NCI-H146 (cell line): ENCODE results near the gene PSD4.

Source experiments
- DNase-seq: peaks from one replicate; lab custom pipeline; 2025; lab: John Stamatoyannopoulos, UW

The PSD4 gene

DNA sequence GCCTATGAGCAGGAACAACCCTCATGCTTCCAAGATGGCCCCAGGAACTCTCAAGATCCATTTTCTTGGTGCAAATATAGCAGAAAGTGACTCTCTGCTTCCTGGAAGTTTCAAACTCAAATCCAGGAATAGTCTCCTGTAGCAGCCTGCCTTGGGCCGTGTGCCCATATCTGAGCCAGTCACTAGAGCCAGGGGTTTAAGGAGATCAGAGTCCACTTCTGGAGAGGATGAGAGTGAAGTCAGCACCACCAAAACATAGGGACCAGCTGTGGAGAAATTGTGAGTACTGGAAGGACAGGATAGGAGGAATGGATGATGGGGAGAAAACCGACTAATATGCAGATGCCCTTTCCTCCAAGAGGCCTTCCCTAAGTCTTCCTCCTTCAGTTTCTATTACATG, 33.2 kb downstream of the PSD4 start:
- no peak for DNase-seq

DNA sequence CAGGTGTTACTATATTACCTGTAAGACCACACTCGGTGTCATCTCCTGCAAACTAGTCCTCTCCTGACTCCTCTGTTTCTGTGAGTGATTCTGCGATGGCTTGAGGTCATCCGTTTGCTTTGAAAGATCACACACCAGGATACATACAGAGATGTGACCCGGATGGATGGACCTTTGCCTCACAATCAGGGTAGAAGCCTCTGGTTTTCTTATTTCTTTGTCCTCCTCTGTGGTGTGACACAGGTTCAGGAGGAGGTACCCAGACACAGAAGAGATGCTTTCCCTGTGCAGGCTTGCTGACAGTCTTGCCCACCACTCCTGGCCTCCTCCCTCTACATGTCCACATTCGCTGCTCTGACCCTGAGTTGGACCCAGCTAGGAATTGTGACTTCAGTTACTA, 34.6 kb downstream of the PSD4 start:
- DNase-seq: no peak

DNA sequence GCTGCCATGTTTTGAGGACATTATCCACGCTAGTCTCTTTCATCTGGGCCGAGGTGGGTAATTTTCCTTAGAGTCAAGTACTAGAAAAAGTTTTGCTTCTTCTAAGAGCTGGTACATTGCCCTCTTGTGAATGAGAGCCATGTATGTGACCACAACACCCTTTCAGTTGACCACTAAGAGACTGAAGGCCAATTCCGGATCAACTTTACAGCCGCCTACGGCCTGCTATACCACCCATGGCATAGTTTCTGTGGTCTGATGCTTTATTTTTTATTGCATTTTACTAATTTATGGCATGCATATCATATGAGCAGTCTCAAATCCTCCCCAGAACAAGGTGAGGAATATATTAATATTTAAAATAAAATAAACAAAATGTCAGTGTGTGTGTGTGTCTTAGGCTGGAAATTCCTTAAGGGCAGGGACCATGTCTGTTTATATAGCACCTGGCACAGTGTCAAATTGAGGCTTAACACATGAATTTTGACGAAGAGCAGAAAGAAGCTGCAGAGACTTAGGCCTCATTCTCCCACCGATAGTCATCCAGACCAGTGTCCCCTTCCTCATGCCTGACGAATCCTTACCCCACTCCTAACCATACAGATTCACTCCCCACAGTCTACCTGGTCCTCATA, 35.4 kb downstream of the PSD4 start:
- DNase-seq: no peak

DNA sequence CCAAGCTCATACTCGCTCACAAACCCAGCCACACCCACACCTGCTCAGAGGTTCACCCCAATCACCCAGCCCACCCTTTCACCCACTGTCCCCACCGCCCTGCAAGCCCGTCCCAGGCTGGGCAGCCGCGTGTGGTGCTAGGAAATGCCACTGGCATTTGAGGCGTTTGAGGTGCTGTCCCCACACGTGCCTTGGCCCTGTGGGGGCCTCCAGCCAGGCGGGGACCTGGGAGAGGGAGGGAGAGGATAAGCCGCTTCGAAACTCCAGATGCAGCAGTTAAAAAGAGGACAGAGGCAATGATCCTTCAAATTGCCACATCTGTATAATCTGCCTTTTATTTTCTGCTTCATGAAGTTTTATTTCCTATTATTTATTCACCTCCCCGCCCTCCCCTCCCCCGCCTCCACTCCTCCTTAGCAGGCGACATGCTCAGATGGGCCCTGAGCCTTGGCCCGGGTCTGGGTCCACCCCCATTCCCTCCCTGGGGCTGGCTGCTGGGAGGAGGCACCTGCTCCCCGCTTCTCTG, 35.9 kb downstream of the PSD4 start:
- DNase-seq: no peak

DNA sequence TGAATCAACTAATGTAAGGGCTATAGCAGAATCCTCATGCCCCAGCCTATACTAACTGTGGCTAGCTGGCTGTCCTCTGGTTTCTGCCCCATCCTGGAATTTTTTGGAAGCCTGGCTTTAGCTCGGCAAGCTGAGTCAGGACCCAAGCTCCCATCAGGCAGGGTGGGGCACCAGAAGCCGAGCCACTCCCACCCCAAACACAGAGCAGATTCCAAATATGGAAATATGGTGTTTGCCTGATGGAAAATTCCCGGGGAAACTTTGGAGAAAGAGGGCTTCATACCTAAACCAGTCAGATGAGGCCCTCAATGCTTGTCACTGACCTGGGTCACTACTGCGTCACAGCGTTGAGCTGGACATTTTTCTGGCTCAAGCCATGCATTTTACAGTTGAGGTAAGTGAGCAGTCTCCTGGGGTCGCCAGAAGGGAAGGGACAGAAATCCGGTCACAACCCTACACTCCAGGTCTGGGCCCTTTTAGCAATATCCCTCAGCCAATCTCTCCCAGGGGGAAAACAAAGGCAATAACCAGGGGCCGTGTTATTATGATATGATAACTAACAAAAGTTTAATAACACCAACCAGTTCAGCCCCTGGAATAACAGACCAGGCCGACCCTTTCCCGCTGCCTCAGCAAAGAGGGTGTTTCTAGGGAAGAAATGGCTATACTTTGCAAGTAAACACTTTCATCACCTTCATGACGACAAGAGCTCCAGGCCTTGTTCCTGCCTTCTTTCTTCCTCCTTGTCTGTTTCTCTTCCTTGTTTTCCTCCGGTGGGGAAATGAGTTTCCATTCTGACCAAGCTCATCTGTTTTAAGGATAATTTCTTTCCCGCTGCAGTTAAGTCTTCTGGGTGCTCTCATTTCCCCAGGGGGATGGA, 37.7 kb downstream of the PSD4 start:
- DNase-seq: no peak

DNA sequence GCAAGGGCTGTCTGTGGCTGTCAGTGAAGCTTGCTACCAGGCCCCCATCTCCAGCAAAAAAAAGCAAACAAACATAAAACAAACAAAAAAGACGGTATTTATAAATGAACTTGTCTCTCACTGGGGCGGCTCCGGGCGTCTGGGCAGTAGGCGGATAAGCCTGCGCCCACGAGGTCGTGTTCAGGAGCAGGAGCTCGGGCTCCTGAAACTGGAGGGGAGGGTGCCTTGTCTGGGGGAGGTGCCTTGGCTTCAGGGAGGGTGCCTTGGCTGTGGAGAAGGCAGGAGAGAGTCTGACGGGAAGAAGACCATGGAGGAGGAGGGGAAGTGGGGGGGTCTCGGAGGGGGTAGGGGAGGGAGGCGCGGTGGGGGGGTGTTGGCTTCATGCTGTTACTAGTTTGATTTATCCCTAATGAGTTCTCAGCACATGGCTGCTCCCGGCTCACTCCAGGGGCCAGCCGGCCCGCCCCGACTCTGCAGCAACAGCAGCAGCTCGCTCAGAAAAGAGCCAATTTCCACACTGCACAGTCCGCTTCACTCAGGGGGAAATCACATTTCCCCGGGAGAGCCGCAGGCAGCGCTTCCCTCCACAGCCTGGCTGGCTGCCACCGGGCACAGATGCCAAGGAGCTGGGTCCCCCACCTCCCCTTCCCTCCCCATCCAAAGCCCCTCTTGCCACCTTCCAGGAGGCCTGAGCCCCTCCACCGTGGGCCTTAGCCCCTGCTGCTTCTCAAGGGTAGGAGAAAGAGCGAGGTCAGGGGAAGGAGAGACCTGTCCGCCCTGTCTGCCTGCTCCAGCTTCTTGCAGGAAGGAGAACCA, 38.7 kb downstream of the PSD4 start:
- DNase-seq: peak; percentile 47

DNA sequence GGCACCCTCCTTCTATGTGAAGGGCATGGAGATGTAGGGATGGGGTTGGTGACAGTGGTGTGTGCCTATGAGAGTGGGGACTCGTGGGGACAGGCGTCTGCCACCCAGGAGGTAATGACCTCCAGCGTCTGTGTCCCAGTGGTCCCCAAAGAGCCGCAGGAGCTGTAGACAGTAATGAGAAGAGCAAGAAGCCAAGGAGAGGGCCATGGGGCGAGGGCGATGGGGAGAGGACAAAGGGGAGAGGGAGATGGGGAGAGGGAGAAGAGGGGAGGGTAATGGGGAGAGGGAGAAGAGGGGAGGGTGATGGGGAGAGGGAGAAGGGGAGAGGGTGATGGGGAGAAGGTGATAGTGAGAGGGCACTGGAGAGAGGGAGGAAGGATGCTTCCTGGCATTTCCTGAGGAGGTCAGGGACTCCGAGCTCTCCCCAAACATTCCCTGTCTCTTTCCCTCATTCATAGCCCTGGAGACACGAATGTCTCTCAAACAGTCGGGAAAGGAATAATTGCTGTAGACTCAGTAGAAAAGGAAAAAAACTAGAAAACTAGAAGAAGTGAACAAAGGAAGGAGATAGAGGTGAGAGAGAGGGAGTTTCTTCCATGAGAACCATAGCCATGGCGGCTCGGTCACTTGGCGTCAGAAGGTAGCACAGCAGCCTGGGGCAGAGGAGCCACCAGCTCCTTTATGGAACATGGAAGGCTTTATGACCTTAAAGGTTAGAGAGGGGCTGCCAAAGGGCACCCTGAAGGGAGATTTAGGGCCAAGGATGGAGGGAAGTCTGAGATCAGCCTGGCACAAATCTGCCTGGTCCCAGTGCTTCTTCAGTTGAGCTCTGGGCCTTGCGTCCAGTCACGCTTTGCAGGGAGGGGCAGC, 39.5 kb downstream of the PSD4 start:
- DNase-seq: no peak

DNA sequence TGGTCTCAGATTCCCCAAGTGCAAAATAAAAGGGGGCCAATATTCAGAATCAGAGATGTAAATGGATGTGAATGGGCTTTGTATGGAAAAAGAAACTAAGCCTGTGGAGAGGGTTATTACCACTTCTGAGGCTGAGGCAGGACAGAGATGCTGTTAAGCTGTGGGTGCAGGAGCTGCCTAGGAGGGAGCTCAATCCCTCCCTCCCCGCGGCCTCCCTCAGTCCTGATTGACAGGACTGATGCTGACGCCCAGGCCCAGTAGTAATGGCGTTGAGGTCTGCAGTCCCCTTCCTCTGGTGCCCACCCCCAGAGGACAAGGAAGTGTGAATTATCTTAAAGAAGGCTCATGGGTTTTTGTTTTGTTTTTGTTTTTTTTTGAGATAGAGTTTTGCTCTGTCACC, 40.4 kb downstream of the PSD4 start:
- DNase-seq: no peak

DNA sequence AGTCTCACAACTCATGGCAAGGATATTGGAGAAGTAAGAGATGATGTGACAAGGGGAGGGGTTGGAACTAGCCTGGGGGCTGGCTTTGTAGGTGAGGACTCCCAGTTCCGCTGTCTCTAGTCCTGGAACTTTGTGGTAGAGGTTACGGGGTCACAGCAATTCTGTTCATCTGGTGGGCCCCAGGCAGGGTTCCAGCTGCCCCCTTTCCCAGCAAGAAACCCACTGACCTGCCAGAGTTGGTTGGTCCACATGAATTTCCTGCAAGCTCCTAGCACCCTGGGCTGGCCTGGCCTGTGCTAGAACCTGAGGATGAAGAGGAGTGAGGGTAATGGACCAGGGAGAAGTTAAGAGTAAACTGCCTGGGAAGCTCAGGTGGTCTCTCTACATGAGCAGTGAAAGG, 41.3 kb downstream of the PSD4 start:
- no peak for DNase-seq

DNA sequence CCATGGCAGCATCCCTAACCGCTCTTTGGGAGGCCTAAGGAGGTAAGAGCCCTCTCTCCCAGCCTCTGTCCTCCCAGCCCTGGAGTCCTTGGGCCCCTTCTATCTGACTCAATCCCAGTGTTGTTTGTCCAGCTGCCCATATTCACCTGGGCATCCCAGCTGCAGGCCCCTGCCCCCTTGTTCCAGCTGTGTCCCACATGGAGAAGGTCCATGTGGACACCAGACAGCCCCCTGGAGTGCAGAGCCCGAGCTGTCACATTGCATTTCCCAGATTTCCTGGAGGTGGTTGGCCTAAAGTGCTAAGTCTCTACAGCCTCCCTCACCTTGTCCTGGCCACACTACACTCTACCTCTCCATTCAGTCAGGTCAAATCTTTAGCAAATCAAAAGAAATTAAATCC, 42.5 kb downstream of the PSD4 start:
- DNase-seq: peak; percentile 33

DNA sequence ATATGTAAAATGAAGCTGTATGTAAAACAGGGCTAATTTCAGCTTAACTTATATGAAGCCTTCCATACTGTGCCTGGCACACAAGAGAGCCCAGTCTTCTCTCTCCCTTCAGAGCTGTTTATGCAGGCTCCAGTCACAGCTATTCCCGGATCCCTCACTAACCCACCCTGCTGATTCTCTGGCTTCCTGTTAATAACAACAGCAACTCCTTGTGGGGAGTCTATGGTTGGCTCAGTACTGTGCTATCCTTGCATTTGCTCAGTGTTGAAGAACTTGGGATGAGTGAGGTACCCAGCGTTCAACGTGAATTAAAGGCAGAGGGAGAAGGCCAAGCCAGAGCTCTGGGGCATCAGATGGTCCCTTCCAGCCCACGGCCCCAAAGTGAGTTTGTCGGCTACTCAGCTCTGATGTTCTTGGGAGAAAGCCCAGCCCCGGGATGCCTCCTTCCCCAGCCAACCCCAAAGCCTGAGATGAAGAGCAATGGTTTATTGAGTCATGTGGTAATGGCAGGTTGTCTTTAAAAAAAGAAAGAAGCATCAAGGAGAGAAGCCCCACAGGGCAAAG, 43.2 kb downstream of the PSD4 start:
- no peak for DNase-seq

DNA sequence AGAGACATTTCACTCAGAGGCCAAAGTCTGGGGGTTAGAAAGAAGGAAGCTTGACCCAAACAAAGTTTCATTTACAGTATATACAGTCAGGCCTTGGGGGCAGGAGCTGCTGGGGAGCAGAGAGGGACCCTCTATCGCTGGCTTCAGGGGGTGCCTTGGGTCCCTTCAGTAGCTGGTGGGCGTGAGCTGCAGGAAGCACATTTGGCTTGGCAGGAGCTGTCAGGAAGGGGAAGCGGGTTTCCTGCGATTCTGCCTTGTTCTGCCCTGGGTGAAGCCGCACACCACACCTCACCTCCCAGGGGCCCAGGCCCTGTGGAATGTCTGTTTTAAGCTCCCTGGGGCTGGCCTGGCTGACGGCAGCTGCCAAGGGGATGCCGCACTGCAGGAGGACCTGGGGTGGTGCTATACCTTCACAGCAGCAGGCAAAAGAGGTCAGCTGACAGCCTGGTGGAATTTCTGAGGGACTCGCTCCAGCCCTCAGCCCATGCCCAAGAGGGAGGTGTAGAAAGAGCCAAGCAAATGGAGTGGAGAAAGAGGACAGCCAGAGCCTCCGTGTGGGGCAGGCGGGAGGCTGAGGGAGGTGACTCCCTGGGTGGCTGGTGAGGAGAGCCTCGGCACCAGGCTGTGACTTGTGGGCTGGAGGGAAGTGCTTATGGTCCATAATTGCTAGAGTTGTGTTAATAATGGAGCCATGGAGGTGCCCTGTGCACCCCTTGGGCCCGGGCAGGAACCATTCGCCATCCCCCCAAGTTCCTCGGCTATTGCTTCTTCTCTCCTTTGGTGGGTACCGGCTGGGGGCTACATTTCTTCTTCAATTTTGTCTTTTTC, 43.9 kb downstream of the PSD4 start:
- DNase-seq: no peak

DNA sequence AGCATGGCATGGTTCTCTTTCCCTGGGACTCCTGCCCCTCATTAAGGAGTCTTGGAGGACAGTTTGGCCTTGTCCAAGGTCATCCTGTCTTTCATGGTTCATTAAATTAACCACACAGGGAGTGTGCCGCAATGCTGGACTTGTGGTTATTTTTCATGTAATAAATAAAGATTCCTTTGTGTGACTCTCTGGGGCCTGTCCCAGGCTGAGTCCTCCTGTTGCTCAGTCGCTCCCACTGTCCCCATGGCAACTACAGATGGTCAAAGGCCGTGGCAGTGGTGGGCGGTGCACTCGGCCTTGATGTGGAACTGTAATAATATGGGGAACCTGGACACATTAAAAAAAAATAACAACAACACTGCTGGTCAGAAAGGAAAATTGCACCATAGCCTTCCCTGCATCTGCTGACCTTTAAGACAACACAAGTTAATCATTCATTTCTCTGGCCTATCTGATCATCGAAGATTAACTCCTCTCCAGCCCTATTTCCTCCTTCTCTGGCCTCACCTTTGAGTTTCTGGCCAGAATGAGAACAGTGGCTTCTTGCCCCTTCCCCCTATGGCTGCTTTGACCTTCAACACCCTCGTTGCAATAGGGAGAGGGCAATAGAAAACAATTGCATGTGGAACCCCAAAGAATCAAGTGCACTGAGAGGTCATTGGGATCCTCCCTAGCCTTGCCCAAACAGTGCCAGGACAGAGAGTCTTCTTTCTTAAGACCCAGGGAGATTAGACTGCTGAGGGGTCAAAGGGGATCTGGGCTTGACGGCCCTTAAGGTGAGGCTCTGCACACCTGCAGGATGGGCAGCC, 44.7 kb downstream of the PSD4 start:
- DNase-seq: no peak

DNA sequence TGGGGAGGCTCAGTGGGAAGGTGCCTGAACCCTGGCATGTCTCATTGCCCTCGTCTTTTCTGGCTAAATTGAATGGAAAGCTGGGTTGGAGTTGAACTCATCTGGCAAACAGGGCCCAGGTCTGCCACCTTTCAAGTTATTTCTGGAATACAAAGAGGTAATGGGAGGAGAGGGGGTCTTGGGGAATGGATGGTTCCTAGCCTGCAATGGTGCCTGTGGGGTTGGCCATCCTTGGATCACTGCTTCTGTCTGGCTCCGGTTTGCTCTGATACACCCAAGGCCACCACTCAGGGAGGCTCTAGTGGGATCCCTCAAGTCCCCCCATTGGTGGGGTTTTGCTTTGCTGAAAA, 45.3 kb downstream of the PSD4 start:
- no peak for DNase-seq

DNA sequence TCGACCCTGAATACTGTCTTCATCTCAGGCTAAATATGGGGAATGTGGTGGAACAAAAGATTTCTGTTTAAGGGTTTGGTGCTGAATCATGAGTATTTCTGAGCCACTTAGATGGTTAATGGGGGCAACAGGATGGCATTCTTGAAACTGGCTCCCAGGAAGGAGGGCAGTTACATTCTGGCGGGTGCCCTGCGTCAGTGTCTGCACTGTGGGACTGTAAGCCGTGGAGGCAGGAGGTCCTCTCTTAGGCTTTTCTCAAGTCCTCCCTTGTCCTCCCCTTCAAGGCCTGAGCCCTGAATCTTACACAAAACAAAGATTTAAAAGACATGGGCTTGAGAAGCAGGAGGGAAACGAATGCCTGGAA, 45.7 kb downstream of the PSD4 start:
- no peak for DNase-seq

DNA sequence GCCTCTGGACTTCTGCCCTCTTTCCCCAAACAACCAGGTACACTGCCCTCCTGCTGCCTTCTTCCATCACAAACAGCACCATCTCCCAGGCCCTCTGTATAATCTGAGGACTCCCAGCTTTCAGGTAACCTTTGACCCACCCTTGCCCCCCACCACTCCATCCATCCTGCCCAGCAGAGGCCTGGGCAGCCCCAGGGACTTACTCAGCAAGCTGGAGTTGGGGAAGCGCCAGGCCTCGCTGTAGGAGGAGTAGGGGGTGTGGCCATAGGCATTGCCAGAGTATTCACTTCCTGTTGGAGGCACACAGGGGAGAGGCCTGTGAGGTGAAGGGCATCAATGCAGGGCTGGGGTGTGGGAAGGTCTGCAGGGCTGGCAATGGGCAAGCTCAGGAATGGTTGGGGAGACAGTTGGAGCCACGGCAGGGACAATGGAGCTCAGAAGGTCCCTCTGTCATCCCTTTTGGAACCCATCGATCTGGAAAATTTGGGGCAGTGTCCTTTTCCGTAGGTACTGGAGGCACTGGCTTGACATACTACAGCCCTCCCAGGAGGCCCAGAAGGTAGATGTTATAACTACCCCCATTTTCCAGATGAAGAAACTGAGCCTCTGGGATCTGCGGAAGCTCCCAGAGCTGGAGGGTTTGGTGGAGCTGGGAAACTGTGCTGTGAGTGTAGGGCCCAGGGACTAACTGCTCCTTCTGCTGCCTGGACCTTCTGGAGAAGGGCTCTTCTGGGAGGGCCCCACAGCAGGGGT, 46.3 kb downstream of the PSD4 start:
- DNase-seq: no peak

DNA sequence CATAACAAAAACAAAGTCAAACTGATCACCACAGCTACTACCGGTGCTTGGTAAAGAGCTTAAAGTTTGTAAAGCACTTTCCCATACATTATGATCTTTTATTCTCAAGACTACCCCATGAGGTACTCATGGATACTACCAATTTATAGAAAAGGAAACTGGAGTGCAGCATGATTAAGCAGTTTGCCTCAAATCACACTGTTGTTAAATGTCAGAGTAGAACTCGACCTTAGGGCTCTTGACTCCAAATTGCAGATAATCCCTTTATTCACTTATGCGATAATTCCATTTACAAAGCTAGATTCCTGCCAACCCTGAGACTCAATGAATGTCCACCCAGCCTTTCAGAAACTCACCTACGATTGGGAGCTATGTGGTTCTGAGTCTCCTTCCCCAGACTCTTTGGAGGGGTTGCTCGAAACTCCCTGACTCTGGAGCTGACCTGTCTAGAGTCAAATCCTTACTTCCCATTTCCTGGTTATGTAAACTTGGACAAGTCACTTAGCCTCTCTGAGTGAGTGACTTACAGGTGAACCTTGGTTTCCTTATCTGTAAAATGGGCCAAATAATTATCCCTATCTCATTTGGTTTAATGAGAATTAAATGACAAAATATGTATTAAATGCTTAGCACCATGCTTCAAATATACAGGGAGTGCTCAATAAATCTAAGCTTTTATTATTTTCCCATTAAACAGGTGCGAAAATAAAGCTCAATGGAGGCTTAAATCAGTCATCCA, 47.4 kb downstream of the PSD4 start:
- DNase-seq: no peak

DNA sequence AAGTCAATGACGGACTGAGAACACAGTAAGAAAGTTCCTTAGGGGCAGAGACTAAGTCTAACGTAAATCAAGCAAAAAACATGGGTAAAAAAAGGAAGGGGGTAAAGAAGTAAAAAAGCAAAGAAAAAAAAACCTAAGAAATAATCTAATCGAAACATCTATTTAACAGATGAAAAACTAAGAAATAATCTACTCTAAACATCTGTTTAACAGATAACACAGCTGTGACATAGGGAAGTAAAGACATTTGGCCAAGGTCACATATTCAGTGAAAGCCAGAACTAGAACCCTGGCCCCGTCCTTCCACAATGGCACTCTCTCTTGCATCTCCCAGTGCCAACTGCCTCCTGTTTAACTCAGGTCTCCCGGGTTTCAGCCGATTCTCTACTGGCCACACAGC, 48.1 kb downstream of the PSD4 start:
- no peak for DNase-seq
